Astrocyte (in vitro differentiated cells and primary cell): ENCODE data around the gene PYCARD. TPM values are rescaled to one million over a fixed set of nuclear protein-coding genes. Genes with fewer than 3 reads are reported as not detected.
A peak's percentile ranks its signal among the peaks of the same experiment; 100 is the strongest.

Experiments used
- DNase-seq: peaks from one replicate; pipeline ENCODE4 v3.0.0-alpha.2; 2010; ENCODE audit warnings: low read depth
- FAIRE-seq: peaks from 2 replicates; lab custom pipeline; 2011; peaks lifted over from hg19 to GRCh38; lab: Jason Lieb, UNC
- H2AFZ ChIP-seq: 2 replicates; pipeline ENCODE4 v1.6.0; 2012; ENCODE audit warnings: low read depth, low read length, inconsistent platforms
- H3K27ac ChIP-seq: 2 replicates; pipeline ENCODE4 v1.5.1; 2011; ENCODE audit warnings: low read depth, low read length, inconsistent platforms
- H3K27me3 ChIP-seq: 2 replicates; pipeline ENCODE4 v1.6.0; 2011; ENCODE audit warnings: low read length, inconsistent platforms; ENCODE audit not compliant: insufficient read depth
- H3K36me3 ChIP-seq: 2 replicates; pipeline ENCODE4 v1.5.1; 2011; ENCODE audit warnings: low read length, inconsistent platforms; ENCODE audit not compliant: insufficient read depth
- H3K4me1 ChIP-seq: 2 replicates; pipeline ENCODE4 v1.5.1; 2011; ENCODE audit warnings: low read length, inconsistent platforms; ENCODE audit not compliant: insufficient read depth
- H3K4me2 ChIP-seq: 2 replicates; pipeline ENCODE4 v1.6.0; 2012; ENCODE audit warnings: low read length, inconsistent platforms
- H3K4me3 ChIP-seq: 2 replicates; pipeline ENCODE4 v1.5.1; 2011; ENCODE audit warnings: low read depth, mild to moderate bottlenecking, low read length, inconsistent platforms; ENCODE audit not compliant: insufficient read depth
- H3K79me2 ChIP-seq: 2 replicates; pipeline ENCODE4 v1.6.0; 2012; ENCODE audit warnings: mild to moderate bottlenecking, low read length, inconsistent platforms; ENCODE audit not compliant: insufficient read depth
- H3K9ac ChIP-seq: 2 replicates; pipeline ENCODE4 v1.6.0; 2012; ENCODE audit warnings: mild to moderate bottlenecking, low read length, inconsistent platforms
- H3K9me3 ChIP-seq: 2 replicates; pipeline ENCODE4 v1.5.1; 2012; ENCODE audit warnings: low read depth, mild to moderate bottlenecking, low read length, inconsistent platforms; ENCODE audit not compliant: insufficient read depth
- H4K20me1 ChIP-seq: 2 replicates; pipeline ENCODE4 v1.6.0; 2012; ENCODE audit warnings: low read length, inconsistent platforms; ENCODE audit not compliant: insufficient read depth
- H3K27ac Mint-ChIP-seq: one replicate; pipeline ENCODE4 v1.8.0; 2021; ENCODE audit warnings: mild to moderate bottlenecking, mixed read lengths; ENCODE audit not compliant: unreplicated experiment
- H3K27me3 Mint-ChIP-seq: one replicate; pipeline ENCODE4 v1.8.0; 2021; ENCODE audit warnings: low read depth, mixed read lengths; ENCODE audit not compliant: unreplicated experiment
- H3K36me3 Mint-ChIP-seq: one replicate; pipeline ENCODE4 v1.8.0; 2021; ENCODE audit warnings: low read depth, mixed read lengths; ENCODE audit not compliant: unreplicated experiment
- H3K4me1 Mint-ChIP-seq: one replicate; pipeline ENCODE4 v1.8.0; 2021; ENCODE audit warnings: low read depth, mixed read lengths; ENCODE audit not compliant: unreplicated experiment
- H3K4me3 Mint-ChIP-seq: one replicate; pipeline ENCODE4 v1.8.0; 2021; ENCODE audit warnings: mild to moderate bottlenecking, moderate library complexity, mixed read lengths; ENCODE audit not compliant: unreplicated experiment
- H3K9me3 Mint-ChIP-seq: one replicate; pipeline ENCODE4 v1.8.0; 2021; ENCODE audit warnings: mild to moderate bottlenecking, mixed read lengths; ENCODE audit not compliant: unreplicated experiment
- EZH2 ChIP-seq: IDR thresholded peaks from 2 replicates; pipeline ENCODE4 v1.6.1; 2012; ENCODE audit warnings: mild to moderate bottlenecking, low read length, inconsistent platforms; ENCODE audit not compliant: insufficient read depth
- total RNA-seq: library from RNA; stranded (reverse); gene quantifications from 2 replicates; pipeline ENCODE4 v1.2.1, GENCODE V29; 2021
- TF ChIP-seq, protein P1 (sequence below): IDR thresholded peaks from 2 replicates; pipeline ENCODE4 v1.5.1; 2011; ENCODE audit warnings: low read depth, mild to moderate bottlenecking, inconsistent platforms, low read length, moderate library complexity; ENCODE audit not compliant: insufficient read depth

PYCARD gene
- total RNA-seq, 1 donor from 2014 or later: 7.3 TPM

GRCh38 chr16:31221357-31222160, 19.0 kb upstream of the PYCARD start:
- Histone ChIP-seq H2AFZ (no peak overlapping the region), H3K79me2 (no peaks in the 10 kb centered on the region), H3K36me3 (no peaks in the 10 kb centered on the region), H3K4me2 (no peak overlapping the region), H3K27me3 (peaks cover 12% of the 10 kb centered on the region), H3K27ac (no peak overlapping the region), H3K9me3 (no peaks in the 10 kb centered on the region), H3K9ac (no peak overlapping the region), H3K4me1 (no peaks in the 10 kb centered on the region), H4K20me1 (no peaks in the 10 kb centered on the region), H3K4me3 (no peak overlapping the region)
- DNase-seq (no peak), FAIRE-seq (no peak)
- TF ChIP-seq EZH2: no peak
- TF ChIP-seq, protein P1, sequence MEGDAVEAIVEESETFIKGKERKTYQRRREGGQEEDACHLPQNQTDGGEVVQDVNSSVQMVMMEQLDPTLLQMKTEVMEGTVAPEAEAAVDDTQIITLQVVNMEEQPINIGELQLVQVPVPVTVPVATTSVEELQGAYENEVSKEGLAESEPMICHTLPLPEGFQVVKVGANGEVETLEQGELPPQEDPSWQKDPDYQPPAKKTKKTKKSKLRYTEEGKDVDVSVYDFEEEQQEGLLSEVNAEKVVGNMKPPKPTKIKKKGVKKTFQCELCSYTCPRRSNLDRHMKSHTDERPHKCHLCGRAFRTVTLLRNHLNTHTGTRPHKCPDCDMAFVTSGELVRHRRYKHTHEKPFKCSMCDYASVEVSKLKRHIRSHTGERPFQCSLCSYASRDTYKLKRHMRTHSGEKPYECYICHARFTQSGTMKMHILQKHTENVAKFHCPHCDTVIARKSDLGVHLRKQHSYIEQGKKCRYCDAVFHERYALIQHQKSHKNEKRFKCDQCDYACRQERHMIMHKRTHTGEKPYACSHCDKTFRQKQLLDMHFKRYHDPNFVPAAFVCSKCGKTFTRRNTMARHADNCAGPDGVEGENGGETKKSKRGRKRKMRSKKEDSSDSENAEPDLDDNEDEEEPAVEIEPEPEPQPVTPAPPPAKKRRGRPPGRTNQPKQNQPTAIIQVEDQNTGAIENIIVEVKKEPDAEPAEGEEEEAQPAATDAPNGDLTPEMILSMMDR: no peak
- no peak overlapping the region for H3K4me3 Mint-ChIP-seq
- H3K27ac Mint-ChIP-seq: no peak overlapping the region
- peaks cover 53% of the 10 kb centered on the region for H3K27me3 Mint-ChIP-seq
- H3K36me3 Mint-ChIP-seq: no peaks in the 10 kb centered on the region
- peaks cover 8% of the 10 kb centered on the region for H3K9me3 Mint-ChIP-seq
- H3K4me1 Mint-ChIP-seq: no peaks in the 10 kb centered on the region

- Histone ChIP-seq H4K20me1 (no peaks in the 10 kb centered on the region), H3K4me2 (no peak overlapping the region), H3K79me2 (no peaks in the 10 kb centered on the region), H3K9me3 (no peaks in the 10 kb centered on the region), H3K27me3 (peaks cover 31% of the 10 kb centered on the region), H3K27ac (no peak overlapping the region), H2AFZ (no peak overlapping the region), H3K4me3 (no peak overlapping the region), H3K4me1 (peaks cover 12% of the 10 kb centered on the region), H3K9ac (no peak overlapping the region), H3K36me3 (no peaks in the 10 kb centered on the region)
- Mint-ChIP-seq H3K36me3 (no peaks in the 10 kb centered on the region), H3K9me3 (peaks cover 6% of the 10 kb centered on the region), H3K27me3 (peaks cover 63% of the 10 kb centered on the region), H3K4me3 (no peak overlapping the region), H3K27ac (no peak overlapping the region), H3K4me1 (no peaks in the 10 kb centered on the region)
- FAIRE-seq: no peak
- no peak for TF ChIP-seq EZH2
- TF ChIP-seq, protein P1: no peak
- DNase-seq: no peak
Measured at GRCh38 chr16:31219154-31219741, 16.7 kb upstream of the PYCARD start.

- peaks cover 6% of the 10 kb centered on the region for H3K9me3 Mint-ChIP-seq
- Histone ChIP-seq H3K4me1 (peaks cover 12% of the 10 kb centered on the region), H4K20me1 (no peaks in the 10 kb centered on the region), H3K27me3 (peaks cover 37% of the 10 kb centered on the region), H3K79me2 (no peaks in the 10 kb centered on the region), H2AFZ (peak overlapping the region; percentile 56), H3K36me3 (no peaks in the 10 kb centered on the region), H3K9me3 (no peaks in the 10 kb centered on the region), H3K4me3 (no peak overlapping the region), H3K4me2 (no peak overlapping the region), H3K27ac (no peak overlapping the region), H3K9ac (no peak overlapping the region)
- H3K36me3 Mint-ChIP-seq: no peaks in the 10 kb centered on the region
- TF ChIP-seq, protein P1: no peak
- TF ChIP-seq EZH2: no peak
- no peak for FAIRE-seq
- no peak for DNase-seq
- H3K27ac Mint-ChIP-seq: no peak overlapping the region
- no peak overlapping the region for H3K4me3 Mint-ChIP-seq
- peaks cover 78% of the 10 kb centered on the region for H3K27me3 Mint-ChIP-seq
- no peaks in the 10 kb centered on the region for H3K4me1 Mint-ChIP-seq
Measured at GRCh38 chr16:31217136-31217530, 14.6 kb upstream of the PYCARD start.
